ENCODE data around the gene CORIN.
A peak's percentile ranks its signal among the peaks of the same experiment; 100 is the strongest.

Gene CORIN

DNA sequence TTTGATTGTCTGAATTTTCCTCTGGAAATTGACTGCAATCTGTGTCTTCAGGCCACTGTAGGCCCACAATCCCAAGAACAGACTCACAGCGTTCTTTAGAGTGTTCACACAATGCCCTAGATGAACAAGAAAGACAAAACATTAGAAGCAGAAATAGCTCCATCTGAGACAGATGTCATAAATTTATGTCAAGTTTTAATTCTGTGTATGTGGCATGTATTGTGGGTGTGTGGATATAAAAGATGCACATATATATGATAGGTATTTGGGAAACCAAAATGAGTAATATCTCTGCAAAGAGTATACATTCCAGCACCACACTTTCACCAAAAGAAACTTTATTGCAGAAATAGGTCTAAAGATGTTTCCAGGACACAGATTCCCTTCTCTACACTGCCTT, 176.1 kb downstream of the CORIN start:
- no peaks in the 10 kb centered on the region for H3K36me3 ChIP-seq
- H3K4me3 ChIP-seq = no peak overlapping the region
- no peak for TF ChIP-seq Cebpa-rat (IDR thresholded peaks at IDR 0.05)
- H3K27ac ChIP-seq = no peak overlapping the region
- H3K9me3 ChIP-seq (replicated peaks in 1 of 11) = no peaks in the 10 kb centered on the region
- no peaks in the 10 kb centered on the region for H4K20me1 ChIP-seq
- H3K9ac ChIP-seq = no peak overlapping the region
- H3K4me1 ChIP-seq = no peaks in the 10 kb centered on the region
- no peak overlapping the region for H3K4me2 ChIP-seq
- H3K27me3 ChIP-seq = no peaks in the 10 kb centered on the region

DNA sequence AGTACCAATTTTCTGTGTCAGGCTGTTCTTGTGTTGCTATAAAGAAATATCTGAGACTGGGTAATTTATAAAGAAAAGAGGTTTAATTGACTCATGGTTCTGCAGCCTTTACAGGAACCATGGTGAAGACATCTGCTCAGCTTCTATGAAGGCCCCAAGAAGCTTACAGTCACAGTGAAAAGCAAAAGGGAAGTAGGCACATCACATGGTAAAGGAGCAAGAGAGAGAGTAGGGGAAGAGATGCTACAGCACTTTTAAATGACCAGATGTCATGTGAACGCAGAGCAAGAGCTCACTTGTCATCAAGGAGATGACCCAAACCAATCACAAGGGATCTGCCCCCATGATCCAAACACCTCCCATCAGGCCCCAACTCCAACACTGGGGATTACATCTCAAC, 178.5 kb downstream of the CORIN start:
- no peak overlapping the region for H3K9ac ChIP-seq
- no peak overlapping the region for H3K27ac ChIP-seq
- H3K9me3 ChIP-seq (replicated peaks in 1 of 11) = no peaks in the 10 kb centered on the region
- no peaks in the 10 kb centered on the region for H3K4me1 ChIP-seq
- no peak overlapping the region for H3K4me3 ChIP-seq
- H4K20me1 ChIP-seq = no peaks in the 10 kb centered on the region
- TF ChIP-seq Cebpa-rat (IDR thresholded peaks at IDR 0.05) = no peak
- H3K4me2 ChIP-seq = no peak overlapping the region
- H3K27me3 ChIP-seq = no peaks in the 10 kb centered on the region
- H3K36me3 ChIP-seq = no peaks in the 10 kb centered on the region

DNA sequence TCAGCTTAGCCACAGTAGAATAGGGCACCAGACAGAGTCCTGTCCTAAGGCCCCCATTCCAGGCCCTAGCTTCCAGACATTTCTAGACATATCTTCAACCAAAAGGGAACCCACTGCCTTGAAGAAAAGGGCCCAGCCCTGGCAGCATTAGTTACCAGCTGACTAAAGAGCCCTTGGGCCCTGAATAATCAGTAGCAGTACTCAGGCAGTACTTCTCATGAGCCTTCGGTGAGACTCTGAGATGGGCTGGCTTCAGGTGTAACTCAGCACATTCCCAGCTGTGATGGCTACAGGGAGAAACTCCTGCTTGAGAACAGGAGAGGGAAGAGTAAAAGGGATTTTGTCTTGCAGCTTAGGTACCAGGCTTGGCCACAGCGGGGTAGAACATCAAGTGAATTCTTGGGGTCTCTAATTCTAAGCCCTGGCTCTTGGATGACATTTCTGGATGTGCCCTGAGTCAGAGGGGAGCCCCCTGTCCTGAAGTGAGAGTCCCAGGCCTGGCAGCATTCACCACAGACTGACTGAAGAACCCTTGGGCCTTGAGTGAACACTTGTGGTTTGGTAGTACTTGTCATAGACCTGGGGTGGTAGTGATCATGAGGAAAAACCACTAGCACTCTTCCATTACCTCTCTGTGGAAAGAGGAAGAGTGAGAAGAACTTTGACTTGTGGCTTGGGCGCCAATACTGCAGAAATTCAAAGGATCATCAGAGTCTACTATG, 182.7 kb downstream of the CORIN start:
- Histone ChIP-seq H3K9me3 (replicated peaks in 1 of 11) (no peaks in the 10 kb centered on the region), H3K4me3 (no peak overlapping the region), H3K9ac (no peak overlapping the region), H3K36me3 (no peaks in the 10 kb centered on the region), H3K4me1 (no peaks in the 10 kb centered on the region; a peak in 1 of 20 replicates), H3K27me3 (no peaks in the 10 kb centered on the region), H3K27ac (no peak overlapping the region), H4K20me1 (no peaks in the 10 kb centered on the region), H3K4me2 (no peak overlapping the region)
- no peak for TF ChIP-seq Cebpa-rat (IDR thresholded peaks at IDR 0.05)

DNA sequence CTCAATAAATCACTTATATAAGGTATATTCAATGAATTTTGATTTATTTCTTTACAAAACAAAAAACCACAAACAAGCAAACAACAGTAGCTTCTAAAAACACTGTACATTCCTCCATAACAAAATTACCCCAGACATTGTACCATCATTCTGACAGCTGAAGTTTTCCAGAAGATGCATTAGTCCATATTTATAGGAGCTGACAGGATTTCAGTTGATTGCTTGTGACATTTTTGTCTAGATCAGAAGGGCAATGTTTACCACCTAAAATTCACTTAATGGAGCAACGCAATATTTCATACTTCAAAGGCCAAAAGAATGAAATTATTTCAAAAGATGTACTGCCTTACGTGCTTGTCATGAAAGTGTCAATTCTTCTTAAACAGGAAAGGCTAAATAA, 185.8 kb downstream of the CORIN start:
- no peak for TF ChIP-seq Cebpa-rat (IDR thresholded peaks at IDR 0.05)
- H3K27me3 ChIP-seq = no peaks in the 10 kb centered on the region; a peak in 1 of 22 replicates
- no peak overlapping the region for H3K4me2 ChIP-seq
- H3K36me3 ChIP-seq = no peaks in the 10 kb centered on the region
- H4K20me1 ChIP-seq = no peaks in the 10 kb centered on the region
- H3K9me3 ChIP-seq (replicated peaks in 1 of 11) = no peaks in the 10 kb centered on the region
- H3K9ac ChIP-seq = no peak overlapping the region
- H3K4me3 ChIP-seq = no peak overlapping the region
- H3K4me1 ChIP-seq = no peaks in the 10 kb centered on the region; a peak in 1 of 20 replicates
- H3K27ac ChIP-seq = no peak overlapping the region

DNA sequence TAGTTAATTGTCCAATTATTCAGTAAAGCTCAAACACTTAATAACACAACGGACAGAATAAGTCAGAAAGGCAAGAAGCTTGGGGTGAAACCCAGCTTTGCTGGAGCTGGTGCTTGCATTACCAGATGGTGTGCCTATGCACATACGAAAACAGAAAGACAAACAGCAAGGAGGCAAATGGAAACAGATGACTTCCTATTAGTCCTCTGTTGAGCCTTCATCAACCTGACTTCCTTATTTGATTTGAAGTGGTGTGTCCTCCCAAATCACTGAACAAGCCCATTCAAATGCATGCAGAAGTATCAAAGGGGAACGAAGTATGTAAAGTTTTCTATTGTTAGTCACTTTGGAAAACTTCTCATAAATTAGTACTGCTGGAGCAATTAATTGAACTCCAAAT, 186.6 kb downstream of the CORIN start:
- H3K9me3 ChIP-seq (replicated peaks in 1 of 11) = no peaks in the 10 kb centered on the region
- no peak overlapping the region for H3K4me3 ChIP-seq
- TF ChIP-seq Cebpa-rat (IDR thresholded peaks at IDR 0.05) = no peak
- no peak overlapping the region for H3K27ac ChIP-seq
- H3K27me3 ChIP-seq = no peaks in the 10 kb centered on the region; a peak in 1 of 22 replicates
- 0 out of 22 replicates have a peak overlapping the region, but pooled peaks of 1 of the 11 experiments have one; percentile 9 for H3K4me2 ChIP-seq
- H4K20me1 ChIP-seq = no peaks in the 10 kb centered on the region
- H3K36me3 ChIP-seq = no peaks in the 10 kb centered on the region
- no peaks in the 10 kb centered on the region; a peak in 1 of 20 replicates for H3K4me1 ChIP-seq
- H3K9ac ChIP-seq = no peak overlapping the region

DNA sequence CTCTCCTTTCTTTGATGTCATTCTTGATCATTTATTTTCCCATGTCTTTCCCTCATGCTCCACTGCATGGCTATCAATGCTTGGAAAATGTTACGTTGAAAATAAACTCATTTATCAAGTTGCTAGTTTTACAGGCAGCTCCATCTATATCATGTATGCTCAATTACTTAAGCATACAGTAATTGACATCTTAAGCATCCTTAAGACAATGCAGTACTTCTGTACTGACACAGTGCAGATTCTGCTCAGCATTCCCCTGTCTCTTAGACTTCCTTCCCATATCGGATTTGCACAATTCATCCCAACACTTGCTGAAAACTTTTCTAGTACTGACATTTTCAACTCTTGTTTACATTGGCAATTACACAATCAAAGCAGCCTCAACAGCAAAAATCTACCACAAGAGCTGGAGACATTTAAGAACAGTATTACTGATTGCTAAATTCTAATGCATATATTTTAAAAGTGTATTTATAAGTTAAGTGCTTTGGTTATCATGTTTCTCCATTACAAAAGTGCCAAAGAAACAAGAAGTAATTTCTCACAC, 187.2 kb downstream of the CORIN start:
- Histone ChIP-seq H4K20me1 (no peaks in the 10 kb centered on the region), H3K4me1 (no peaks in the 10 kb centered on the region; a peak in 1 of 20 replicates), H3K4me3 (no peak overlapping the region), H3K36me3 (no peaks in the 10 kb centered on the region), H3K4me2 (no peak overlapping the region), H3K27ac (no peak overlapping the region), H3K9ac (no peak overlapping the region), H3K27me3 (no peaks in the 10 kb centered on the region; a peak in 1 of 22 replicates), H3K9me3 (replicated peaks in 1 of 11) (no peaks in the 10 kb centered on the region)
- no peak for TF ChIP-seq Cebpa-rat (IDR thresholded peaks at IDR 0.05)

DNA sequence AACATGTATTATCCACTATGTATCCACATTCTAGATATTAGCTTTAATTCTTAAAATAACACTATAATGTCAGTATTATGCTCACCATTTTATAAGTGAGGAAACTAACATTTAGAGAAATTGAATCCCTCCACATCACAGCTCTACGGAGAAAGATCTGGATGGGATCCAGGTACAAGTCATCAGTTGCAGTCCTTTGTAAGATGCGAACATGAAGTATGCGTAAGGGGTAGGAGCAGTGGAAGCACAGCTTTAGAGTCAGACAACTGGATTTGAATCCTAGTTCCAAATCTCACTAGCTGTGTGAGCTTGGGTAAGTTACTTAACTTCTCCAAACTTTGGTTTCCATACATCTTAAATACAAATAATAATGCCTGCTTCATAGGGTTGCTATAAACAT, 190.3 kb downstream of the CORIN start:
- Histone ChIP-seq H3K27ac (no peak overlapping the region), H3K27me3 (no peaks in the 10 kb centered on the region; a peak in 1 of 22 replicates), H3K9me3 (replicated peaks in 1 of 11) (no peaks in the 10 kb centered on the region), H3K4me1 (peaks cover 0 to 15% (median 0%) of the 10 kb centered on the region in 10 experiments; a peak in 2 of 20 replicates), H3K9ac (no peak overlapping the region), H4K20me1 (no peaks in the 10 kb centered on the region), H3K4me2 (no peak overlapping the region), H3K4me3 (no peak overlapping the region), H3K36me3 (no peaks in the 10 kb centered on the region)
- TF ChIP-seq Cebpa-rat (IDR thresholded peaks at IDR 0.05) = no peak

DNA sequence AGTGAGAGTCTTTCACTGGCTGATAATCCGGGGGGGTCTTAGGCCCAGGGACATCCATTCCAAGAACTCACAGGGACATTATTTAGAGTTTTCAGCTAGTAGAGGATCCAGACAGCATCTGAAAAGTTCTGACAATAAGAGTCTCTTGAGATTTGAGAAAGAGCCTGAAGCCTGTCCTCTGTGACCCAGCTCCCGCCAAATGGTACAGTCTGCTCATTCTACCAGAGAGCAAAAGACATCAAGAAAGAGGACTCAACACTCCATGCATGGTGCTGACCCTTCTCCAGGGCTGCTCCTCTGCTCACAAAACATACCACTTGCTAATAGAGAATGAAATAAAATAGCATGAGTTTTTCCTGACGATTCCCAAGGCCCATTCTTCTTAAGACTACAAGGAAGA, 190.8 kb downstream of the CORIN start:
- no peaks in the 10 kb centered on the region; a peak in 1 of 22 replicates for H3K27me3 ChIP-seq

DNA sequence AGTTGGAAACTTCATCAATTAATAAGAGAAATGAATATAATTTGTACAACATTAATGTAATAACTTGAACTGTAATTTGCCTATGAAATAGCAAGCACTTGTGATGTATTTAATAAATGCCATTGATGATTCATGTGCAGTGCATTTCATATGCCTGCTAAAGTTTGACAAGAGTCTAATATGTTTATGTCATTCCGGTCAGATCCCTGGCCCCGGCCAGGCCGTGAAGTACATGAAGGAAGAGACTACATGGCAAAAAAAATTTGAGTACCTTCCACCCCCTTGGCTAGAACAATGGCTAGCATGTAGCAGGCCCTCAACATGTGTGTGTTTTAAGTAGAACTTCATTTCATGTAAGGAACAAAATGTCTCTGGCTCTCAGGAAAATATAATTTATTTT, 191.5 kb downstream of the CORIN start:
- H3K27ac ChIP-seq = no peak overlapping the region
- H3K9ac ChIP-seq = no peak overlapping the region
- no peaks in the 10 kb centered on the region; a peak in 1 of 22 replicates for H3K27me3 ChIP-seq
- peaks cover 0 to 15% (median 0%) of the 10 kb centered on the region in 10 experiments; a peak in 2 of 20 replicates for H3K4me1 ChIP-seq
- TF ChIP-seq Cebpa-rat (IDR thresholded peaks at IDR 0.05) = no peak
- H3K9me3 ChIP-seq (replicated peaks in 1 of 11) = no peaks in the 10 kb centered on the region
- H4K20me1 ChIP-seq = no peaks in the 10 kb centered on the region
- H3K4me2 ChIP-seq = no peak overlapping the region
- no peak overlapping the region for H3K4me3 ChIP-seq
- no peaks in the 10 kb centered on the region for H3K36me3 ChIP-seq

More for the DNA sequence above, 190.8 kb downstream of the CORIN start:
- TF ChIP-seq Cebpa-rat (IDR thresholded peaks at IDR 0.05) = no peak
- peaks cover 0 to 15% (median 0%) of the 10 kb centered on the region in 10 experiments; a peak in 2 of 20 replicates for H3K4me1 ChIP-seq
- no peak overlapping the region for H3K9ac ChIP-seq
- H3K4me2 ChIP-seq = no peak overlapping the region
- H3K27ac ChIP-seq = no peak overlapping the region
- H3K4me3 ChIP-seq = no peak overlapping the region
- no peaks in the 10 kb centered on the region for H4K20me1 ChIP-seq
- H3K9me3 ChIP-seq (replicated peaks in 1 of 11) = no peaks in the 10 kb centered on the region
- no peaks in the 10 kb centered on the region for H3K36me3 ChIP-seq

DNA sequence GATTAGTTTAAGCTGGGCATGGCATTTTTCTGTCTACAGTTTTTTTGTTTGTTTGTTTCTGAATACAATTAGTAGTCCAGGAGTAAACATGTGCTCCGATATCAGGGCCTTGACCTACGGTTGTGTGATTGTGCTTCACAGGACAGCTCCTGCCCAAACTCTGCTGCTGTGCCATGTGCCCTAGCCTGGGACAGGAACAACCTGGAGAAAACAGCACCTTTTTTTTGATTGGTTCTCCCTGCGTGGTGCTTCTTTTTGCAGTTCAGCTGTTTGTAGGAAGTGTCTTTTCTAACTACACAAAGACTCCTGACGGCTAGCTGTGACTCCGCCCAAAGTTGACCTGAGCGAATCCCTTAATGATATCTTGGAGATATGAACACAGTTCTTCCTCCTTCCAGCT, 194.0 kb downstream of the CORIN start:
- Histone ChIP-seq H3K36me3 (no peaks in the 10 kb centered on the region), H3K9ac (no peak overlapping the region), H3K4me3 (no peak overlapping the region), H3K27ac (no peak overlapping the region), H3K4me1 (peaks cover 6 to 34% (median 8%) of the 10 kb centered on the region in 10 experiments; a peak in 18 of 20 replicates), H4K20me1 (no peaks in the 10 kb centered on the region), H3K27me3 (no peaks in the 10 kb centered on the region), H3K4me2 (no peak overlapping the region), H3K9me3 (replicated peaks in 1 of 11) (no peaks in the 10 kb centered on the region)
- TF ChIP-seq Cebpa-rat (IDR thresholded peaks at IDR 0.05) = no peak
